ENCODE measurements around the gene KHDC1. TPM values are rescaled to one million over a fixed set of nuclear protein-coding genes. Genes with fewer than 3 reads are reported as not detected.
"Not testable (repeated sequence)": the region's sequence is repeated elsewhere in the genome, so short reads cannot be mapped to it uniquely, and the experiment has no call there.

KHDC1 gene
- polyA plus RNA-seq, 1 experiment = 8.0 TPM

DNA sequence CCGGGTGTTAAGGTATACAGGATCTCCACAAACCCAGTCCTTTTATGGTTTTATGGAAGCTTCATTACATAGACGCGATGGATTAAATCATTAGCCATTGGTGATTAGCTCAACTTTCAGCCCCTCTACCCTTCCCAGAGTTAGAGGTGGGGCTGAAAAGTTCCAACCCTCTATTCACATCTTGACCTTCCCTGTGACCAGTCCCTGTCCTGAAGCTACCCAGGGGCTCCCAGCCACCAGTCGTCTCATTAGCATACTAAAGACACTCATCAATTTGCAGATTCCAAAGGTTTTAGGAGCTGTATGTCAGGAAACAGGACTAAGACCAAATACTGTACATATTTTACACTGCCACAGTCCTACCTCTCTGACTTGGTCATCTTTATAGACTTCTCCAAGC lies 58.7 kb downstream of the KHDC1 start:
- H3K27me3 ChIP-seq (ENCODE audit: control insufficient read depth, insufficient read depth, low read length) = no peaks in the 10 kb centered on the region
- H3K4me3 ChIP-seq (ENCODE audit: low read depth, low read length) = no peak overlapping the region
- no peak for DNase-seq (ENCODE audit: low read depth)
- TF ChIP-seq, protein P1, sequence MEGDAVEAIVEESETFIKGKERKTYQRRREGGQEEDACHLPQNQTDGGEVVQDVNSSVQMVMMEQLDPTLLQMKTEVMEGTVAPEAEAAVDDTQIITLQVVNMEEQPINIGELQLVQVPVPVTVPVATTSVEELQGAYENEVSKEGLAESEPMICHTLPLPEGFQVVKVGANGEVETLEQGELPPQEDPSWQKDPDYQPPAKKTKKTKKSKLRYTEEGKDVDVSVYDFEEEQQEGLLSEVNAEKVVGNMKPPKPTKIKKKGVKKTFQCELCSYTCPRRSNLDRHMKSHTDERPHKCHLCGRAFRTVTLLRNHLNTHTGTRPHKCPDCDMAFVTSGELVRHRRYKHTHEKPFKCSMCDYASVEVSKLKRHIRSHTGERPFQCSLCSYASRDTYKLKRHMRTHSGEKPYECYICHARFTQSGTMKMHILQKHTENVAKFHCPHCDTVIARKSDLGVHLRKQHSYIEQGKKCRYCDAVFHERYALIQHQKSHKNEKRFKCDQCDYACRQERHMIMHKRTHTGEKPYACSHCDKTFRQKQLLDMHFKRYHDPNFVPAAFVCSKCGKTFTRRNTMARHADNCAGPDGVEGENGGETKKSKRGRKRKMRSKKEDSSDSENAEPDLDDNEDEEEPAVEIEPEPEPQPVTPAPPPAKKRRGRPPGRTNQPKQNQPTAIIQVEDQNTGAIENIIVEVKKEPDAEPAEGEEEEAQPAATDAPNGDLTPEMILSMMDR (IDR thresholded peaks at IDR 0.05; ENCODE audit: insufficient read depth, low read depth, low read length) = no peak
- H3K36me3 ChIP-seq (ENCODE audit: control insufficient read depth, insufficient read depth, low read length) = no peaks in the 10 kb centered on the region
- ChIA-PET CTCF (interaction anchor here (0.7 kb wide), 1 partner anchor 896 kb away, joined by 3 read pairs; no protein-coding TSS in a partner anchor), POLR2A (no interaction called here)

DNA sequence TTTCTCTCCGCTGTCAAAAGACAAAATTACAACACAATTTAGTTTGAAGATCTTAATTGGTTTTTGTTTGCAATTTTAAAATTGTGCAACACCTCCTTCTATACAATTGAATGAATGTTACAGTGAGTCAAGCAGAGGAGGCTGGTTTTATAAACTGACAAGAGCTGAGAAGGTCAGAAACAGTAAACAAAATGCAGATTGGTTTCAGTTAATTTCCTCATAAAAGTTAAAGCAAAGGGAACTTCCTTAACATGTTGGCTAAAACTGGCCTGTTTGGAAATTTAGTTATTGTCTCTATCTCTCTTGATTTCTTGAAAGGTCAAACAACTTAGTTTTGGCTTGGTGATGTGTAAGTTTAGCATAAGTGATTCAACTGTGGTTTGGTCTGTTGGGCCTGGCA lies 59.9 kb downstream of the KHDC1 start:
- POLR2A ChIA-PET = no interaction called here
- Histone ChIP-seq H3K4me3 (ENCODE audit: low read depth, low read length) (no peak overlapping the region), H3K36me3 (ENCODE audit: control insufficient read depth, insufficient read depth, low read length) (no peaks in the 10 kb centered on the region), H3K27me3 (ENCODE audit: control insufficient read depth, insufficient read depth, low read length) (no peaks in the 10 kb centered on the region)
- CTCF ChIA-PET = interaction anchor here (1.2 kb wide), 1 partner anchor 15 kb away, joined by 3 read pairs; no protein-coding TSS in a partner anchor
- no peak for DNase-seq (ENCODE audit: low read depth)
- TF ChIP-seq, protein P1 (IDR thresholded peaks at IDR 0.05; ENCODE audit: insufficient read depth, low read depth, low read length) = no peak

DNA sequence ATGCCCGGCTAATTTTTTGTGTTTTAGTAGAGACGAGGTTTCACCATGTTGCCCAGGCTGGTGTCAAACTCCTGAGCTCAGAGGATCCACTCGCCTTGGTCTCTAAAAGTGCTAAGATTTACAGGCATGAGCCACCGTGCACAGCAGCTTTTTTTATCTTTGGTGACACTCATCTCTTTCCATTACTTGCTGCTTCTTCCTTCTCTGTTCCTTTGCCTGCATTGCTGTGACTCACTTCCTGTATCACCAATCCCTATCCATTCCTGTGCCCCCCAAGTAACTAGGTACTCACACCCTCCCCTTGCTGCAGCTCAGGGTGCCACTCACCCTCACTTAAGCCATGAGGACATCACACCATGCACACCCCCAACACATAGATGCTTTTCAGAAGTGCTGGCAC lies 62.3 kb downstream of the KHDC1 start:
- TF ChIP-seq, protein P1 (IDR thresholded peaks at IDR 0.05; ENCODE audit: insufficient read depth, low read depth, low read length) = no peak
- Histone ChIP-seq H3K36me3 (ENCODE audit: control insufficient read depth, insufficient read depth, low read length) (no peaks in the 10 kb centered on the region), H3K27me3 (ENCODE audit: control insufficient read depth, insufficient read depth, low read length) (no peaks in the 10 kb centered on the region), H3K4me3 (ENCODE audit: low read depth, low read length) (no peak overlapping the region)
- ChIA-PET POLR2A (no interaction called here), CTCF (no interaction called here)
- DNase-seq (ENCODE audit: low read depth) = no peak

DNA sequence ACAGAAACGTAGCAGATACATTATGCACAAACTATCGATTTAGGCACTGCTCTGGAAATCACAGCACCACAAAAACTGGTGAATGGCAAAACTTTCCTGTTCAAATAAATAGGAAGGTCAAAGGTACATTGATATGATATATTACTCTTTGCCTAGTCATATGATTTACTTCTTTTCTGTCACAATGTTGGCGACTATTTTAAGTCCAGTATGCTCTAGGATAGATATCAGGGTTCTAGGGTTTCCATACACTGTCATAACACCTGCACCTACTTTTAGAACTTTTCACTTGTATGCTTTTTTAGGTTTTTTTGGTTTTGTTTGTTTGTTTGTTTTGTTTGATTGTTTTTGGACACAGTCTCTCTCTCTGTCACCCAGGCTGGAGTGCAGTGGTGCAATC lies 62.7 kb downstream of the KHDC1 start:
- ChIA-PET CTCF (interaction anchor here (0.8 kb wide), 2 partner anchors 18 to 364 kb away, joined by 3 read pairs; no protein-coding TSS in a partner anchor), POLR2A (no interaction called here)
- Histone ChIP-seq H3K27me3 (ENCODE audit: control insufficient read depth, insufficient read depth, low read length) (no peaks in the 10 kb centered on the region), H3K36me3 (ENCODE audit: control insufficient read depth, insufficient read depth, low read length) (no peaks in the 10 kb centered on the region), H3K4me3 (ENCODE audit: low read depth, low read length) (no peak overlapping the region)
- no peak for DNase-seq (ENCODE audit: low read depth)
- TF ChIP-seq, protein P1 (IDR thresholded peaks at IDR 0.05; ENCODE audit: insufficient read depth, low read depth, low read length) = no peak

DNA sequence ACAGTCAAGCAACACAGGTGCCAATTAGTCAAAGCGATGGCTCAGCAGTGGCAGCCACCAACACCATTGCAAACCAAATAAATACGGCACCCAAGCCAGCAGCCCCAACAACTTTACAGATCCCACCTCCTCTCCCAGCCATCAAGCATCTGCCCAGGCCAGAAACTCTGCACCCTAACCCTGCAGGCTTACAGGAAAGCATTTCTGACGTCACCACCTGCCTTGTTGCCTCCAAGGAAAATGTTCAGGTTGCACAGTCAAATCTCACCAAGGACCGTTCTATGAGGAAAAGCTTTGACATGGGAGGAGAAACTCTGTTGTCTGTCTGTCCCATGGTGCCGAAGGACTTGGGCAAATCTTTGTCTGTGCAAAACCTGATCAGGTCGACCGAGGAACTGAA lies 68.3 kb downstream of the KHDC1 start:
- POLR2A ChIA-PET = no interaction called here
- CTCF ChIA-PET = no interaction called here
- Histone ChIP-seq H3K27me3 (ENCODE audit: control insufficient read depth, insufficient read depth, low read length) (no peaks in the 10 kb centered on the region), H3K4me3 (ENCODE audit: low read depth, low read length) (no peak overlapping the region), H3K36me3 (ENCODE audit: control insufficient read depth, insufficient read depth, low read length) (no peaks in the 10 kb centered on the region)
- no peak for DNase-seq (ENCODE audit: low read depth)
- TF ChIP-seq, protein P1 (IDR thresholded peaks at IDR 0.05; ENCODE audit: insufficient read depth, low read depth, low read length) = no peak

DNA sequence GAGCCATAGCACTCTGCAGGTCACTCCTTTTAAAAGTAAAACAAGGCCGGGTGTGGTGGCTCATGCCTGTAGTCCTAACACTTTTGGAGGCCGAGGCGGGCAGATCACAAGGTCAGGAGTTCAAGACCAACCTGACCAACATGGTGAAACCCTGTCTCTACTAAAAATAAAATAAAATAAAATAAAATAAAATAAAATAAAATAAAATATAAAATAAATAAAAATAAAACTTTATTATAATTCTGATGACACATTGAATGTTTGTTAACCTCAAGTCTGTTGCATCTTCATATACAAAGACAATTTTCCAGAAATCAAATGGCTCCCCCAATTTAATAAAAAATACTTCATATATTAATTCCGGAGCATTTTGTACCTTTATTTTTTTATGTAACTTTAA lies 69.7 kb downstream of the KHDC1 start:
- DNase-seq (ENCODE audit: low read depth); H3K36me3 ChIP-seq (ENCODE audit: control insufficient read depth, insufficient read depth, low read length); H3K27me3 ChIP-seq (ENCODE audit: control insufficient read depth, insufficient read depth, low read length); CTCF ChIA-PET; H3K4me3 ChIP-seq (ENCODE audit: low read depth, low read length); POLR2A ChIA-PET: not testable (repeated sequence)

Measured in BJ (cell line).